Endodermal cell (in vitro differentiated cells): ENCODE measurements around the gene PRR36. TPM values are rescaled to one million over a fixed set of nuclear protein-coding genes. Genes with fewer than 3 reads are reported as not detected.
A peak's percentile ranks its signal among the peaks of the same experiment; 100 is the strongest.

Source experiments
- DNase-seq: peaks from one replicate; pipeline ENCODE4 v3.0.0-alpha.2; 2017
- H3K27ac ChIP-seq: 2 replicates; pipeline ENCODE4 v1.5.1; 2013; ENCODE audit warnings: mild to moderate bottlenecking, low read depth, low read length, moderate library complexity
- H3K27me3 ChIP-seq: 2 replicates; pipeline ENCODE4 v1.6.1; 2013; ENCODE audit warnings: mild to moderate bottlenecking, low read length, moderate library complexity; ENCODE audit not compliant: insufficient read depth, control insufficient read depth, poor library complexity, severe bottlenecking
- H3K36me3 ChIP-seq: 2 replicates; pipeline ENCODE4 v1.7.0; 2013; ENCODE audit warnings: mild to moderate bottlenecking, low read length, moderate library complexity; ENCODE audit not compliant: control insufficient read depth, insufficient read depth
- H3K4me1 ChIP-seq: one replicate; pipeline ENCODE4 v1.7.0; 2013; ENCODE audit warnings: low read length; ENCODE audit not compliant: control insufficient read depth, insufficient read depth
- H3K4me3 ChIP-seq: 2 replicates; pipeline ENCODE4 v1.5.1; 2013; ENCODE audit warnings: mild to moderate bottlenecking, low read length, moderate library complexity
- H3K9ac ChIP-seq: 2 replicates; pipeline ENCODE4 v1.6.1; 2013; ENCODE audit warnings: mild to moderate bottlenecking, low read length, moderate library complexity; ENCODE audit not compliant: poor library complexity, severe bottlenecking; ENCODE audit errors: extremely low read depth
- H3K9me3 ChIP-seq: 2 replicates; pipeline ENCODE4 v1.6.1; 2013; ENCODE audit warnings: mild to moderate bottlenecking, low read length, moderate library complexity; ENCODE audit not compliant: control insufficient read depth
- H3K27ac Mint-ChIP-seq: 2 replicates; pipeline ENCODE4 v1.8.0; 2020; ENCODE audit warnings: mixed read lengths
- H3K27me3 Mint-ChIP-seq: 2 replicates; pipeline ENCODE4 v1.8.0; 2021; ENCODE audit warnings: mild to moderate bottlenecking, mixed read lengths; ENCODE audit not compliant: insufficient read depth
- H3K36me3 Mint-ChIP-seq: 2 replicates; pipeline ENCODE4 v1.8.0; 2020; ENCODE audit warnings: low read depth, mixed read lengths
- H3K4me1 Mint-ChIP-seq: 2 replicates; pipeline ENCODE4 v1.8.0; 2020; ENCODE audit warnings: mixed read lengths
- H3K4me3 Mint-ChIP-seq: 2 replicates; pipeline ENCODE4 v1.8.0; 2020; ENCODE audit warnings: mild to moderate bottlenecking, moderate library complexity, mixed read lengths
- H3K9me3 Mint-ChIP-seq: 2 replicates; pipeline ENCODE4 v1.8.0; 2020; ENCODE audit warnings: mild to moderate bottlenecking, mixed read lengths
- CTCF ChIP-seq: fragments of 200-600 bp; sonication (generic); conservative IDR thresholded peaks from 2 replicates; pipeline ENCODE4 v1.5.0; 2021; ENCODE audit warnings: antibody characterized with exemption, mild to moderate bottlenecking
- WGBS, 2 experiments: methylation state at CpG; one replicate each; pipeline versions ENCODE4 v1.1.5 to v1.1.7; 2013; ENCODE audit warnings: missing lambda C conversion rate in 2 of 2, mixed read lengths in 1 of 2; ENCODE audit not compliant: insufficient coverage in 1 of 2, insufficient read length in 1 of 2; 5-methylcytosine and 5-hydroxymethylcytosine counted together
- total RNA-seq, 2 donors: library from RNA; stranded (reverse); fragmentation: NEBNext Ultra II Directional in 1 of 2; extraction: Animal tissue kit (Norgen Biotek cat#: 25700) in 1 of 2; gene quantifications; 2 replicates in 1 of 2; 3 replicates in 1 of 2; pipeline ENCODE4 v1.2.1, GENCODE V29; 2021

The PRR36 gene
- total RNA-seq, 2 donors from 2014 or later = 9.5 to 20.2 TPM

- Histone ChIP-seq H3K36me3 (peaks cover 5% of the 10 kb centered on the region), H3K4me1 (peaks cover 5% of the 10 kb centered on the region), H3K4me3 (peak overlapping the region; percentile 47), H3K9ac (no peak overlapping the region), H3K27ac (no peak overlapping the region), H3K27me3 (peaks cover 44% of the 10 kb centered on the region), H3K9me3 (no peaks in the 10 kb centered on the region)
- Mint-ChIP-seq H3K27me3 (peaks cover 49% of the 10 kb centered on the region), H3K36me3 (peaks cover 12% of the 10 kb centered on the region), H3K9me3 (no peaks in the 10 kb centered on the region), H3K4me1 (peaks cover 6% of the 10 kb centered on the region), H3K27ac (no peak overlapping the region), H3K4me3 (peak overlapping the region; percentile 53)
- peak; percentile 82 for TF ChIP-seq CTCF
- 3 to 5% methylated on average over 15 to 71 of the region's 71 CpGs for WGBS, 2 experiments
- peak; percentile 88 for DNase-seq
Measured at GRCh38 chr19:7917267-7918061, 43.3 kb upstream of the PRR36 start.

DNA sequence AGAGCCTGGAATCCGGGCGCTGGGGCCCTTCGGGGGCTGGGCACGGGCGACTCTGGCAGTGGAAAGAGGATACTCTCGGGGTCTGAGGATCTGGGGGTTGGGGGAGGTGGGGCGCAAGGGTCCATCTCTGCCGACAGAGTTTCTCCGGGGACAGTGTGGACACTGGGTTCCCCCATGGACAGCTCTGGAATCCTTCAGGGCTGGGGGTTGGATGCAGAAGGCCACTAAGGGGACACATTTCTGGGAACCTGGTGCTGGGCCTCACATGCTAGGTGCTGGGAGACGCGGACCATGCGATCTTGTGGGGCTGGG, 42.7 kb upstream of the PRR36 start:
- H3K36me3 ChIP-seq = peaks cover 7% of the 10 kb centered on the region
- no peak overlapping the region for H3K9ac ChIP-seq
- Mint-ChIP-seq H3K36me3 (peaks cover 11% of the 10 kb centered on the region), H3K27ac (no peak overlapping the region), H3K27me3 (peaks cover 49% of the 10 kb centered on the region), H3K4me3 (peak overlapping the region; percentile 53), H3K4me1 (peaks cover 6% of the 10 kb centered on the region), H3K9me3 (no peaks in the 10 kb centered on the region)
- WGBS, 2 experiments = 6 to 18% methylated on average over 4 to 12 of the region's 12 CpGs
- H3K27ac ChIP-seq = no peak overlapping the region
- no peaks in the 10 kb centered on the region for H3K9me3 ChIP-seq
- TF ChIP-seq CTCF = no peak
- peaks cover 5% of the 10 kb centered on the region for H3K4me1 ChIP-seq
- peaks cover 44% of the 10 kb centered on the region for H3K27me3 ChIP-seq
- peak overlapping the region; percentile 47 for H3K4me3 ChIP-seq
- DNase-seq = no peak

DNA sequence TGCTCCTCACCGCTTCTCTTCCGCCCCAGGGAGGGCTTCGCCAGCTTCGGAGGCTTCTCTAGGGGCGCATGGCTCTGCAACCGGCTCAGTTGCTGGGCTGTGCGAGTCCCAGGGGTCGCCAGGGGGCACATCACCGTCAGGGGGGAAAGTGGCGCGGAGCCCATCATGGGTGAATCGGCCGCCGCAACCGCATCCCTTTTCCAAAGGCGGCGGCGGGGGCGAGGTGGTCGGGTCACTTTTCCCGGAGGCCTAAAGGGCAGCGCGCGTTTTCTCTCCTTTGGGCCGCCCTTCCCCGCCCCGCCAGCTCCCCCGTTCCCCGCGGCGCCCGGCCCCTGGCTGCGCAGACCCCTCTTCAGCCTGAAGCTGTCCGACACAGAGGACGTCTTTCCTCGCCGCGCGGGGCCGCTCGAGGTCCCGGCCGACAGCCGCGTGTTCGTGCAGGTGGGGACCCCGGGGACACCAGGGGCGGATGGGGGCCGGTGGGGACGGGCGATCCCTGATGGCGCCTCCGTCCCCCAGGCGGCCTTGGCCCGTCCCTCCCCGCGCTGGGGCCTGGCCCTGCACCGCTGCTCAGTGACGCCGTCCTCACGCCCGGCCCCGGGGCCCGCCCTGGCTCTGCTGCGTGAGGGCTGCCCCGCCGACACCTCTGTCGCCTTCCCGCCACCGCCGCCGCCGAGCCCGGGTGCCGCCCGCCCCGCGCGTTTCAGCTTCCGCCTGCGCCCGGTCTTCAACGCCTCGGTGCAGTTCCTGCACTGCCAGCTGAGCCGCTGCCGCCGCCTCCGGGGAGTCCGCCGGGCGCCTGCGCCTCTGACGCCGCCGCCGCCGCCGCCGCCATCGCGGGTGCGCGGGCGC, 42.1 kb upstream of the PRR36 start:
- peak overlapping the region; percentile 53 for H3K4me3 Mint-ChIP-seq
- peaks cover 11% of the 10 kb centered on the region for H3K36me3 Mint-ChIP-seq
- Histone ChIP-seq H3K27me3 (peaks cover 44% of the 10 kb centered on the region), H3K36me3 (peaks cover 6% of the 10 kb centered on the region), H3K9ac (no peak overlapping the region), H3K4me3 (no peak overlapping the region), H3K9me3 (no peaks in the 10 kb centered on the region), H3K4me1 (peaks cover 4% of the 10 kb centered on the region), H3K27ac (no peak overlapping the region)
- 1 to 2% methylated on average over 30 to 104 of the region's 104 CpGs for whole genome bisulfite sequencing, 2 experiments
- peak; percentile 85 for DNase-seq
- peaks cover 49% of the 10 kb centered on the region for H3K27me3 Mint-ChIP-seq
- H3K9me3 Mint-ChIP-seq = no peaks in the 10 kb centered on the region
- peaks cover 6% of the 10 kb centered on the region for H3K4me1 Mint-ChIP-seq
- H3K27ac Mint-ChIP-seq = no peak overlapping the region
- TF ChIP-seq CTCF = peak; percentile 58
